Measurements from ENCODE around the gene ALX4.

ALX4 gene

DNA sequence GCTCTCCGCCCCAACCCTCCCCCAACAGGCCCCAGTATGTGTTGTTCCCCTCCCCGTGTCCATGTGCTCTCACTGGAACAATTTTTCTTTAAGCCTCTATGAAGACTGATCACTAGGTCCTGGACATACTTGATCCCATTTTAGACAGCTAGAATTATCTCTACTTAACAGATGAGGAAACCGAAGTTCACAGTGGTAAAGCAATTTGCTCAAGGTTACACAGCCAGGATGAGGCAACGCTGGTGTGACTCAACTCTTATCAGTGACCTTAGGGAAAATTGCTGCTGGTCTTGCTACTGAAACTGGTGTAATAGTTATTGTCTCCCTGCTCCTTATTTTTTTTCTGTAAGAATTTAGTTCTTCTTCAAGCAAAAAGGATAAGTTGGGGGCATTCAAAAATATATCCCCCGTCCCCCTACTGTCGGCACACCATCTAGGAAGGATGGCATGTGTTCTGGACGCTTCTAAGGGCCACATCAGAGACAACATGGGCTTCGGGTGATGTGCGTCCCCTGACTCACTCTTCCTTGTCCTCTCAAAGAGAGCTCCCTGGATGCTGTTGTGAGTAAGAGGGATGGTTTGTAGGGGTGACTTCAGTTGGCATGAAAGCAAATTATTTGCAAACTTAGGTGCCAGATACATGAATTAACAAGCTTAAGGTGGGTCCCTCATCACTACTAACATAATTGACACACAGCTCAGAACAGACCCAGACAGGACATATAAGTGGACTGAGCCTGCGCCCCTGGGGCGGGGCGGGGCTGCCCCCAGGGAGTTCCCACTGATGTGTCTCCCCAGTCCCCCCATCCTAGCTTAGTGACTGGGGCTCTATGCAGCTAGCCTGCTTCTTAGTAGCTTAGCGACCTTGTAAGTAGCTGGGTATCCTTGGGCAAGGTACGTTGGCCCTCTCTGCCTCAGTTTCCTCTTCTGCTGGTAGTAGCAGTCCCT, 23.6 kb upstream of the ALX4 start:
- H4K91ac ChIP-seq (ENCODE audit: low read depth, low read length), result no peak overlapping the region
- no peaks in the 10 kb centered on the region for H3K79me2 ChIP-seq (ENCODE audit: control insufficient read depth, insufficient read depth, low read length, poor library complexity)
- H4K12ac ChIP-seq (ENCODE audit: low read depth, low read length), result no peak overlapping the region
- no peak overlapping the region for H3K18ac ChIP-seq (ENCODE audit: low read length)
- H3K23ac ChIP-seq (ENCODE audit: low read length), result no peak overlapping the region
- WGBS (ENCODE audit: extremely low coverage, insufficient coverage, insufficient read length), result no CpG with 5 or more reads among the region's 14 CpGs
- no peak overlapping the region for H3K9ac ChIP-seq (ENCODE audit: low read length)
- peaks cover 2% of the 10 kb centered on the region for H3K9me3 ChIP-seq (ENCODE audit: insufficient read depth, low read depth, low read length)
- H3K4me2 ChIP-seq (ENCODE audit: low read length), result no peak overlapping the region
- no peaks in the 10 kb centered on the region for H3K4me1 ChIP-seq (ENCODE audit: control insufficient read depth in 1 of 2, insufficient read depth in 2 of 2, low read length in 2 of 2)
- no peak overlapping the region for H3K14ac ChIP-seq (ENCODE audit: low read length)
- no peak overlapping the region for H4K8ac ChIP-seq (ENCODE audit: low read depth, low read length)
- H2AK5ac ChIP-seq (ENCODE audit: low read length), result no peak overlapping the region
- H3K36me3 ChIP-seq (ENCODE audit: control insufficient read depth in 1 of 2, insufficient read depth in 2 of 2, low read length in 2 of 2), result no peaks in the 10 kb centered on the region
- H2BK5ac ChIP-seq (ENCODE audit: low read depth, low read length, poor library complexity), result no peak overlapping the region
- H3K27ac ChIP-seq (ENCODE audit: low read depth, low read length), result no peak overlapping the region
- no peak overlapping the region for H2AFZ ChIP-seq (ENCODE audit: insufficient read depth, low read length, poor library complexity)
- no peak overlapping the region for H2BK120ac ChIP-seq (ENCODE audit: insufficient read depth, low read length, poor library complexity)
- H3K79me1 ChIP-seq (ENCODE audit: low read length), result no peaks in the 10 kb centered on the region
- H3K4me3 ChIP-seq (ENCODE audit: low read depth, low read length), result no peak overlapping the region
- no peak overlapping the region for H2BK12ac ChIP-seq (ENCODE audit: low read length)
- H3K27me3 ChIP-seq (ENCODE audit: insufficient read depth, low read length), result peaks cover 7% of the 10 kb centered on the region
- peak; percentile 88 to 92 for DNase-seq
- H3K4ac ChIP-seq (ENCODE audit: low read depth, low read length), result no peak overlapping the region

DNA sequence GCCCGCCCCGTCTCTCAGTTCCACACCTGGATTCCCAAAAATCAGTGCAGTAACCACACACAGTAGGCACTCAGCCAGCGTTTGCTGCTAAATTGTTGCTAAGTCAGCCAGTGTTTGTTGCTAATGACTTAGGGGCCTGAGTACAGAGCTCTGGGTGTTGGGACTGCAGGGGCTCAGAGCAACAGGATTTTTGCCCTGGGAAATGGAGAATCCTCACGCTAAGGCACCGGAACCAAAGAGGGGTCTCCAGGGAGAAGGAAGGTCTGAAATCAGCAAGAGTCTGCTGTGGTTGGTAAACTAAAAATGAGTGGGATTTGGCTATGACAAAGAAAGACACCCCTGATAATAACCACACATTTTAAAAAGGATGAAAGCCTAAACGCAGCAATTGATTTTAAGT, 22.7 kb upstream of the ALX4 start:
- no peaks in the 10 kb centered on the region for H3K4me1 ChIP-seq (ENCODE audit: control insufficient read depth in 1 of 2, insufficient read depth in 2 of 2, low read length in 2 of 2)
- no peak overlapping the region for H4K91ac ChIP-seq (ENCODE audit: low read depth, low read length)
- no peak overlapping the region for H2BK120ac ChIP-seq (ENCODE audit: insufficient read depth, low read length, poor library complexity)
- H3K14ac ChIP-seq (ENCODE audit: low read length), result no peak overlapping the region
- H3K4me3 ChIP-seq (ENCODE audit: low read depth, low read length), result no peak overlapping the region
- H3K9me3 ChIP-seq (ENCODE audit: insufficient read depth, low read depth, low read length), result peaks cover 2% of the 10 kb centered on the region
- no peak overlapping the region for H4K8ac ChIP-seq (ENCODE audit: low read depth, low read length)
- no peak overlapping the region for H2BK12ac ChIP-seq (ENCODE audit: low read length)
- H2AK5ac ChIP-seq (ENCODE audit: low read length), result no peak overlapping the region
- no peak overlapping the region for H3K18ac ChIP-seq (ENCODE audit: low read length)
- no peak overlapping the region for H3K23ac ChIP-seq (ENCODE audit: low read length)
- WGBS (ENCODE audit: extremely low coverage, insufficient coverage, insufficient read length), result no CpG with 5 or more reads among the region's 6 CpGs
- no peak overlapping the region for H3K9ac ChIP-seq (ENCODE audit: low read length)
- H3K27me3 ChIP-seq (ENCODE audit: insufficient read depth, low read length), result peaks cover 7% of the 10 kb centered on the region
- H3K4ac ChIP-seq (ENCODE audit: low read depth, low read length), result no peak overlapping the region
- no peak for DNase-seq
- no peak overlapping the region for H4K12ac ChIP-seq (ENCODE audit: low read depth, low read length)
- H3K79me1 ChIP-seq (ENCODE audit: low read length), result no peaks in the 10 kb centered on the region
- no peak overlapping the region for H2AFZ ChIP-seq (ENCODE audit: insufficient read depth, low read length, poor library complexity)
- H3K4me2 ChIP-seq (ENCODE audit: low read length), result no peak overlapping the region
- no peaks in the 10 kb centered on the region for H3K79me2 ChIP-seq (ENCODE audit: control insufficient read depth, insufficient read depth, low read length, poor library complexity)
- no peaks in the 10 kb centered on the region for H3K36me3 ChIP-seq (ENCODE audit: control insufficient read depth in 1 of 2, insufficient read depth in 2 of 2, low read length in 2 of 2)
- no peak overlapping the region for H2BK5ac ChIP-seq (ENCODE audit: low read depth, low read length, poor library complexity)
- no peak overlapping the region for H3K27ac ChIP-seq (ENCODE audit: low read depth, low read length)

DNA sequence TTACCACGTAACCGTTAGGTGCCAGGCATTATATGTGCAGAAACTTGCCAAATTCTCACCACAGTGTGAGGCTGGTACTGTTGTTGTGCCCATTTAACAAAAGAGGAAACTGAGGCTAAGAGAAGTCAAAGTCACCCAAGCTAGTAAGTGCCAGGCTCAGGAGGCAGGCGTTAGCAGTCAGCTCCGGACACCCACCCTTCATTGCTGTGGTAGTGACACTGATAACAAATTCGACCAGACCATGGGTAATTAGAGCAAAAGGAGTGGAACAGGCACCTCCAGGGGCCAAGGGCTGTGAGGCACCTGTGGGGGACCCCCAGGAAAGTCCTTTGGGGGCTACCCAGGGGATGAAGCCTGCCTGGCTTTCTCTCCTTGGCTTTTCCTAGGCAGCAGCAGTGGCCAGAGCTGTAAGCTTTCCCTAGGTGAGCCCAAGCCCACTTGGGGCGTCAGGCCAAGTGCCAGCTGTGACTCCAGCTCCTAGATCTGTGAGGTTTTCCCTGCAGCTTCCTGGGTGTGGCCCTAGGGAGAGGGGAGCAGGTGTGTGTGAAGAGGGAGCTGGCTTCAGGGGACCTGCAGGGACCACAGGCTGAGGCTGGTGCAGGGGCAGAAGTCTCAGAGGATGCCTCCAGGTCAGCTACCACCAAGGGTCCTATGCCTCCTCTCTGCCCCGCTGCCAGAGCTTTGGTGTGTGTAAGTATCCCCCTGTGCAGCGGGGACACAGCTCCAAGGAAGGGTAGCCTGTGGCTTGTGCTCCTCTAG, 19.7 kb upstream of the ALX4 start:
- no peak for DNase-seq
- Histone ChIP-seq H3K18ac (ENCODE audit: low read length) (no peak overlapping the region), H3K4ac (ENCODE audit: low read depth, low read length) (no peak overlapping the region), H2BK12ac (ENCODE audit: low read length) (no peak overlapping the region), H3K23ac (ENCODE audit: low read length) (no peak overlapping the region), H3K4me1 (ENCODE audit: control insufficient read depth in 1 of 2, insufficient read depth in 2 of 2, low read length in 2 of 2) (peaks cover 0 to 2% of the 10 kb centered on the region in 2 experiments), H2AFZ (ENCODE audit: insufficient read depth, low read length, poor library complexity) (no peak overlapping the region), H3K36me3 (ENCODE audit: control insufficient read depth in 1 of 2, insufficient read depth in 2 of 2, low read length in 2 of 2) (no peaks in the 10 kb centered on the region), H4K12ac (ENCODE audit: low read depth, low read length) (no peak overlapping the region), H4K91ac (ENCODE audit: low read depth, low read length) (no peak overlapping the region), H3K4me2 (ENCODE audit: low read length) (no peak overlapping the region), H3K9me3 (ENCODE audit: insufficient read depth, low read depth, low read length) (peaks cover 2% of the 10 kb centered on the region), H3K79me1 (ENCODE audit: low read length) (no peaks in the 10 kb centered on the region), H3K79me2 (ENCODE audit: control insufficient read depth, insufficient read depth, low read length, poor library complexity) (no peaks in the 10 kb centered on the region), H3K27me3 (ENCODE audit: insufficient read depth, low read length) (peaks cover 10% of the 10 kb centered on the region), H3K9ac (ENCODE audit: low read length) (no peak overlapping the region), H3K27ac (ENCODE audit: low read depth, low read length) (no peak overlapping the region), H3K14ac (ENCODE audit: low read length) (no peak overlapping the region), H4K8ac (ENCODE audit: low read depth, low read length) (no peak overlapping the region), H3K4me3 (ENCODE audit: low read depth, low read length) (no peak overlapping the region), H2AK5ac (ENCODE audit: low read length) (no peak overlapping the region), H2BK120ac (ENCODE audit: insufficient read depth, low read length, poor library complexity) (no peak overlapping the region), H2BK5ac (ENCODE audit: low read depth, low read length, poor library complexity) (no peak overlapping the region)
- WGBS (ENCODE audit: extremely low coverage, insufficient coverage, insufficient read length), result no CpG with 5 or more reads among the region's 8 CpGs

DNA sequence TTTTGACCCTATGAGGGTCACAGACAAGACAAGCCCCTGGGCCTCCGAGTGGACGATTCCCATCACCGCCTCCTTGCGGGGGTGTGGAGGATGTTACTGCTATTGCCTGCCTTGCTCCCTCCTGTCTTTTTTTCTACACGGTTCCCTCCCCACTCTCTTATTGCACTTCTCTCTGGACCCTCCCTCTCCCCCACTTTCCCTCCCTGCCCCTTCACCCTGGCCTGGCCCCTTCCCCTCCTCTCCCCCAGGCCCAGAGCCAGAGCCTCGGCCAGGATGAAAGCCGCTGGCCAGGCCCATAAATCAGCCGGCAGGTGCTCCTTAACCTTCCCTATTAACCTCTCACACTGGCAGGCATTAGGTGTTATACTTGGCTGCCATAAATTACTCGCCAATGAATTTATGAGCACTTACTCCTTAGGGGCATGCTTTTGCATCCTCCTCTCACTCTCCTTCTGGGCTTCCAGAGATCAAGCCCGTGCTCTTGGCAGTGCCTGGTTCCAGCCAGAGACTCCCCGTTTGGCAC, 18.3 kb upstream of the ALX4 start:
- Histone ChIP-seq H2BK120ac (ENCODE audit: insufficient read depth, low read length, poor library complexity) (no peak overlapping the region), H3K27ac (ENCODE audit: low read depth, low read length) (no peak overlapping the region), H4K12ac (ENCODE audit: low read depth, low read length) (no peak overlapping the region), H3K79me2 (ENCODE audit: control insufficient read depth, insufficient read depth, low read length, poor library complexity) (no peaks in the 10 kb centered on the region), H3K18ac (ENCODE audit: low read length) (no peak overlapping the region), H3K36me3 (ENCODE audit: control insufficient read depth in 1 of 2, insufficient read depth in 2 of 2, low read length in 2 of 2) (no peaks in the 10 kb centered on the region), H3K23ac (ENCODE audit: low read length) (no peak overlapping the region), H2BK5ac (ENCODE audit: low read depth, low read length, poor library complexity) (no peak overlapping the region), H4K91ac (ENCODE audit: low read depth, low read length) (no peak overlapping the region), H3K4me2 (ENCODE audit: low read length) (no peak overlapping the region), H4K8ac (ENCODE audit: low read depth, low read length) (no peak overlapping the region), H3K4ac (ENCODE audit: low read depth, low read length) (no peak overlapping the region), H2BK12ac (ENCODE audit: low read length) (no peak overlapping the region), H2AK5ac (ENCODE audit: low read length) (no peak overlapping the region), H3K27me3 (ENCODE audit: insufficient read depth, low read length) (peaks cover 13% of the 10 kb centered on the region), H3K4me3 (ENCODE audit: low read depth, low read length) (no peak overlapping the region), H3K9me3 (ENCODE audit: insufficient read depth, low read depth, low read length) (no peaks in the 10 kb centered on the region), H3K14ac (ENCODE audit: low read length) (no peak overlapping the region), H3K9ac (ENCODE audit: low read length) (no peak overlapping the region), H2AFZ (ENCODE audit: insufficient read depth, low read length, poor library complexity) (no peak overlapping the region), H3K79me1 (ENCODE audit: low read length) (no peaks in the 10 kb centered on the region), H3K4me1 (ENCODE audit: control insufficient read depth in 1 of 2, insufficient read depth in 2 of 2, low read length in 2 of 2) (peaks cover 0 to 2% of the 10 kb centered on the region in 2 experiments)
- no CpG with 5 or more reads among the region's 11 CpGs for WGBS (ENCODE audit: extremely low coverage, insufficient coverage, insufficient read length)
- DNase-seq, result no peak
